ENCODE results near the gene FAM193A.

- no peak for TF ChIP-seq POLR2AphosphoS5 (IDR thresholded peaks at IDR 0.05; ENCODE audit: low read depth)
- no peak for TF ChIP-seq GABPA (IDR thresholded peaks at IDR 0.05; ENCODE audit: low read depth)
- no peak for TF ChIP-seq CTCF (IDR thresholded peaks at IDR 0.05; ENCODE audit: insufficient read depth, low read length)
Measured at GRCh38 chr4:2595952-2596552, 59.6 kb downstream of the FAM193A start.
